HG03469 (cell line): Measurements from ENCODE around the gene ESRRB.

Experiments
- ATAC-seq: cut with Tn5 transposase; IDR thresholded peaks from one replicate; pipeline ENCODE4 v1.9.1; 2021; ENCODE audit warnings: mild to moderate bottlenecking, moderate library complexity, moderate number of reproducible peaks; ENCODE audit not compliant: unreplicated experiment

Gene ESRRB

GRCh38 chr14:76439237-76439775 lies 63.4 kb downstream of the ESRRB start:
- ATAC-seq, result no peak

- ATAC-seq, result no peak
Measured at GRCh38 chr14:76446486-76446885, 70.5 kb downstream of the ESRRB start.

- ATAC-seq, result no peak
Measured at GRCh38 chr14:76446921-76447320, 71.0 kb downstream of the ESRRB start.

- ATAC-seq, result no peak
Measured at GRCh38 chr14:76450476-76450875, 74.5 kb downstream of the ESRRB start.

GRCh38 chr14:76456200-76456599 lies 80.3 kb downstream of the ESRRB start:
- ATAC-seq, result no peak

- ATAC-seq, result no peak
Measured at GRCh38 chr14:76456891-76457586, 81.1 kb downstream of the ESRRB start.

- no peak for ATAC-seq
Measured at GRCh38 chr14:76457841-76458240, 81.9 kb downstream of the ESRRB start.

- ATAC-seq, result no peak
Measured at GRCh38 chr14:76461886-76462285, 85.9 kb downstream of the ESRRB start.

GRCh38 chr14:76462330-76462729 lies 86.4 kb downstream of the ESRRB start:
- no peak for ATAC-seq

- ATAC-seq, result no peak
Measured at GRCh38 chr14:76463105-76463504, 87.2 kb downstream of the ESRRB start.

GRCh38 chr14:76464856-76465255 lies 88.9 kb downstream of the ESRRB start:
- no peak for ATAC-seq

GRCh38 chr14:76465664-76466063 lies 89.7 kb downstream of the ESRRB start:
- no peak for ATAC-seq

GRCh38 chr14:76467711-76468155 lies 91.8 kb downstream of the ESRRB start:
- ATAC-seq, result no peak

- no peak for ATAC-seq
Measured at GRCh38 chr14:76472199-76472723, 96.3 kb downstream of the ESRRB start.

GRCh38 chr14:76473481-76474263 lies 97.7 kb downstream of the ESRRB start:
- no peak for ATAC-seq

- no peak for ATAC-seq
Measured at GRCh38 chr14:76480426-76480825, 104.5 kb downstream of the ESRRB start.

GRCh38 chr14:76484355-76484754 lies 108.4 kb downstream of the ESRRB start:
- no peak for ATAC-seq

GRCh38 chr14:76486251-76486743 lies 110.4 kb downstream of the ESRRB start:
- no peak for ATAC-seq

- ATAC-seq, result no peak
Measured at GRCh38 chr14:76488551-76488950, 112.6 kb downstream of the ESRRB start.

GRCh38 chr14:76489667-76490066 lies 113.7 kb downstream of the ESRRB start:
- no peak for ATAC-seq

- no peak for ATAC-seq
Measured at GRCh38 chr14:76490111-76490510, 114.2 kb downstream of the ESRRB start.

- no peak for ATAC-seq
Measured at GRCh38 chr14:76490735-76491134, 114.8 kb downstream of the ESRRB start.
